GM23248 (cell line): ENCODE measurements around the gene PTPRK.

Experiments
- EZH2 ChIP-seq: fragments of 200-600 bp; sonication (generic); IDR thresholded peaks from 2 replicates; pipeline ENCODE4 v1.6.1; 2018; ENCODE audit warnings: antibody characterized with exemption, mild to moderate bottlenecking; ENCODE audit not compliant: insufficient read depth, poor library complexity, severe bottlenecking
- EZH2phosphoT487 ChIP-seq: fragments of 200-600 bp; sonication (generic); IDR thresholded peaks from 2 replicates; pipeline ENCODE4 v1.6.1; 2018; ENCODE audit warnings: antibody characterized with exemption, moderate library complexity, mild to moderate bottlenecking, low read depth; ENCODE audit not compliant: insufficient read depth

DNA sequence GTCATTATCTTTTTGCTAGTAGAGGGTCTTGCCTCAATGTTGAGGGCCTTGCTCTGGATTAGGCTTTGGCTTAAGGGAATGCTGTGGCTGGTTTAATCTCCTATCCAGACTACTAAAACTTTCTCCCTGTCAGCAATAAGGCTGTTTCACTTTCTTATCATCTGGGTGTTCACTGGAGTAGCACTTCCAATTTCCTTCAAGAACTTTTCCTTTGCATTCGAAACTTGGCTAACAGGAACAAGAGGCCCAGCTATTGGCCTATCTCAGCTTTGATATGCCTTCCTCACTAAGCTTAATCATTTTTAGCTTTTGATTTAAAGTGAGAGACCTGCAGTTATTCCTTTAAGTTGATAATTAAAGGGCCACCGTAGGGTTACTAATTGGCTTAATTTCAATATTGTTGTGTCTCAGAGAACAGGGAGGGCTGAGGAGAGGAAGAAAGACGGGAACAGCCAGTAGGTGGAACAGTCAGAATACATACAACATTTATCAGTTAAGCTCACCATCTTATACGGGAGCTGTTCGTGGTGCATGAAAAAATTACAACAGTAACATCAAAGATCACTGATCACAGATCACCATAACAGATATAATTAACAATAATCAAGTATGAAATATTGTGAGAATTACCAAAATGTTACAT, 186.7 kb downstream of the PTPRK start:
- no peak for TF ChIP-seq EZH2
- TF ChIP-seq EZH2phosphoT487 = no peak
